K562 (cell line): Measurements from ENCODE around the gene GPR153. TPM values are rescaled to one million over a fixed set of nuclear protein-coding genes. Genes with fewer than 3 reads are reported as not detected.

Source experiments
- CHD1 ChIP-seq: fragments of 200-600 bp; sonication (generic); IDR thresholded peaks from one replicate; pipeline ENCODE4 v1.6.1; 2012; ENCODE audit warnings: mild to moderate bottlenecking, moderate library complexity, low read length, inconsistent platforms
- CREBBP ChIP-seq: IDR thresholded peaks from one replicate; pipeline ENCODE4 v1.6.1; 2012; ENCODE audit warnings: low read depth, mild to moderate bottlenecking, control low read depth, inconsistent platforms, low read length
- ELK1 ChIP-seq: sonication (generic); formaldehyde crosslinking; IDR thresholded peaks from 2 replicates; pipeline ENCODE4 v1.8.1; 2022; ENCODE audit warnings: missing genetic modification reagents
- EP300 ChIP-seq: IDR thresholded peaks from 2 replicates; pipeline ENCODE4 v1.6.1; 2012; ENCODE audit warnings: low read length, improper control_type of control experiment
- EZH2 ChIP-seq: IDR thresholded peaks from 2 replicates; pipeline ENCODE4 v1.6.1; 2012; ENCODE audit warnings: low read depth, mild to moderate bottlenecking, inconsistent platforms, low read length, borderline replicate concordance
- FOXA3 ChIP-seq, 2 experiments: fragments of 450-650 bp in 1 of 2; sonication (generic) in 1 of 2; formaldehyde crosslinking; IDR thresholded peaks in 1 of 2; conservative IDR thresholded peaks in 1 of 2; 2 replicates each; pipeline versions ENCODE4 v1.4.0 to v1.8.0; 2020 to 2022; ENCODE audit warnings: mild to moderate bottlenecking in 2 of 2, missing genetic modification reagents in 1 of 2
- GABPB1 ChIP-seq: sonication (generic); formaldehyde crosslinking; IDR thresholded peaks from 2 replicates; pipeline ENCODE4 v1.8.0; 2022; ENCODE audit warnings: mild to moderate bottlenecking, missing genetic modification reagents
- HCFC1 ChIP-seq: IDR thresholded peaks from 2 replicates; pipeline ENCODE4 v1.6.1; 2012; ENCODE audit warnings: low read depth, low read length, improper control_type of control experiment
- HNRNPL ChIP-seq: fragments of 200-400 bp; formaldehyde crosslinking; IDR thresholded peaks from 2 replicates; pipeline ENCODE4 v1.6.1; 2017; ENCODE audit warnings: low read depth, mild to moderate bottlenecking, low read length
- KLF16 ChIP-seq: IDR thresholded peaks from 2 replicates; pipeline ENCODE4 v1.6.1; 2016; ENCODE audit warnings: antibody characterized with exemption
- MEIS2 ChIP-seq: fragments of 450-650 bp; IDR thresholded peaks from 2 replicates; pipeline ENCODE4 v1.6.1; 2014; ENCODE audit warnings: mild to moderate bottlenecking; ENCODE audit not compliant: partially characterized antibody
- MTA1 ChIP-seq: fragments of 450-650 bp; IDR thresholded peaks from 2 replicates; pipeline ENCODE4 v1.6.1; 2017; ENCODE audit warnings: borderline replicate concordance
- MYBL2 ChIP-seq, 2 experiments: fragments of 450-650 bp in 1 of 2; sonication (generic) in 1 of 2; formaldehyde crosslinking in 1 of 2; IDR thresholded peaks; 2 replicates each; pipeline versions ENCODE4 v1.6.1 to v1.8.1; 2017 to 2022; ENCODE audit warnings: borderline replicate concordance in 1 of 2, inconsistent platforms in 1 of 2, low read depth in 1 of 2, mild to moderate bottlenecking in 1 of 2, missing genetic modification reagents in 1 of 2, moderate library complexity in 1 of 2
- RBM22 ChIP-seq: fragments of 200-400 bp; formaldehyde crosslinking; IDR thresholded peaks from 2 replicates; pipeline ENCODE4 v1.6.1; 2018; ENCODE audit warnings: low read length, low read depth; ENCODE audit not compliant: poor library complexity, severe bottlenecking
- SIRT6 ChIP-seq: IDR thresholded peaks from one replicate; pipeline ENCODE4 v1.6.1; 2012; ENCODE audit warnings: low read depth, mild to moderate bottlenecking, control low read depth, inconsistent platforms, low read length, moderate library complexity
- SMAD2 ChIP-seq: fragments of 150-350 bp; IDR thresholded peaks from 2 replicates; pipeline ENCODE4 v1.6.1; 2014; ENCODE audit warnings: low read depth, mild to moderate bottlenecking, low read length
- SOX6 ChIP-seq: fragments of 450-650 bp; IDR thresholded peaks from 2 replicates; pipeline ENCODE4 v1.6.1; 2014; ENCODE audit warnings: mild to moderate bottlenecking
- SRSF9 ChIP-seq: fragments of 200-400 bp; formaldehyde crosslinking; IDR thresholded peaks from 2 replicates; pipeline ENCODE4 v1.6.1; 2017; ENCODE audit warnings: low read depth, low read length, borderline replicate concordance
- TAF9B ChIP-seq: fragments of 450-650 bp; IDR thresholded peaks from 2 replicates; pipeline ENCODE4 v1.6.1; 2018; ENCODE audit warnings: mild to moderate bottlenecking; ENCODE audit not compliant: partially characterized antibody
- TEAD1 ChIP-seq, 2 experiments: fragments of 450-650 bp in 1 of 2; sonication (generic) in 1 of 2; formaldehyde crosslinking; IDR thresholded peaks; 2 replicates each; pipeline versions ENCODE4 v1.4.0 to v1.8.0; 2020 to 2022; ENCODE audit warnings: mild to moderate bottlenecking in 2 of 2, missing genetic modification reagents in 1 of 2
- ZNF518B ChIP-seq: fragments of 250-450 bp; sonication (Bioruptor Pico); IDR thresholded peaks from 2 replicates; pipeline ENCODE4 v1.5.0; 2021; ENCODE audit warnings: mild to moderate bottlenecking, moderate library complexity
- ZNF696 ChIP-seq: fragments of 250-450 bp; sonication (Bioruptor Pico); conservative IDR thresholded peaks from 2 replicates; pipeline ENCODE4 v1.4.0; 2020; ENCODE audit warnings: mild to moderate bottlenecking, moderate library complexity
- polyA plus RNA-seq, 8 experiments: library from polyadenylated mRNA; depleted of rRNA in 4 of 8; stranded (reverse) in 5 of 8; unstranded in 3 of 8; fragments of >200 nt; fragmentation: Nextera tagmentation in 2 of 8; fragmentation: Illumina TruSeq in 1 of 8; extraction: Ambion mirVana in 2 of 8; extraction: Trizol in 1 of 8; gene quantifications; 2 replicates each; pipeline versions ENCODE4 v1.2.1 to v1.2.3, GENCODE V29; 2011 to 2014; ENCODE audit warnings: inconsistent platforms in 1 of 8, missing spikeins in 1 of 8
- total RNA-seq, 7 experiments: library from RNA; depleted of rRNA in 6 of 7; stranded (reverse); fragments of >200 nt in 6 of 7; fragmentation: Illumina TruSeq in 2 of 7; extraction: Trizol in 2 of 7; gene quantifications; 2 replicates each; pipeline versions ENCODE4 v1.2.1 to v1.2.3, GENCODE V29; 2011 to 2021; ENCODE audit warnings: low replicate concordance in 1 of 7

The GPR153 gene
- total and polyA plus RNA-seq, 9 of the 15 experiments (the other 6 are each of a cell fraction or from before 2014, with no cell fraction given), result 0.01 to 1.5 (median 0.51) TPM

GRCh38 chr1:6205849-6206519 lies 54.9 kb downstream of the GPR153 start, which contains the start of gene RNF207 (continued):
- TF ChIP-seq CREBBP (no peak), HNRNPL (peak; percentile 85; the same call in 1 of the 2 replicates), EZH2 (no peak), KLF16 (no peak), CHD1 (no peak), RBM22 (peak; percentile 48), TEAD1 (CRISPR knock-in tag; IDR thresholded peaks at IDR 0.05) (peak; percentile 90 to 99), SRSF9 (no peak), HCFC1 (no peak), SOX6 (no peak), MEIS2 (no peak), ZNF518B (CRISPR knock-in tag) (no peak), MYBL2 (IDR thresholded peaks at IDR 0.05; ENCODE audit: low read depth) (no peak), MYBL2 (CRISPR knock-in tag; IDR thresholded peaks at IDR 0.05; ENCODE audit: borderline replicate concordance) (no peak), ZNF696 (no peak), GABPB1 (CRISPR knock-in tag) (peak; percentile 68; the same call in 1 of the 2 replicates), EP300 (no peak), FOXA3 (CRISPR knock-in tag; conservative IDR thresholded peaks at IDR 0.05 in 1 of 2, IDR thresholded peaks at IDR 0.05 in 1 of 2) (no peak), SIRT6 (no peak), SMAD2 (no peak), MTA1 (no peak), TAF9B (no peak), ELK1 (no peak)
